Stimulated activated naive CD4-positive, alpha-beta T cell treated with Interleukin-2 at 50 U/mL for 16 hours (primary cell): ENCODE measurements around the gene SYK.

Experiments used
- DNase-seq: peaks from one replicate; lab custom pipeline; 2025; lab: John Stamatoyannopoulos, UW

SYK gene

DNA sequence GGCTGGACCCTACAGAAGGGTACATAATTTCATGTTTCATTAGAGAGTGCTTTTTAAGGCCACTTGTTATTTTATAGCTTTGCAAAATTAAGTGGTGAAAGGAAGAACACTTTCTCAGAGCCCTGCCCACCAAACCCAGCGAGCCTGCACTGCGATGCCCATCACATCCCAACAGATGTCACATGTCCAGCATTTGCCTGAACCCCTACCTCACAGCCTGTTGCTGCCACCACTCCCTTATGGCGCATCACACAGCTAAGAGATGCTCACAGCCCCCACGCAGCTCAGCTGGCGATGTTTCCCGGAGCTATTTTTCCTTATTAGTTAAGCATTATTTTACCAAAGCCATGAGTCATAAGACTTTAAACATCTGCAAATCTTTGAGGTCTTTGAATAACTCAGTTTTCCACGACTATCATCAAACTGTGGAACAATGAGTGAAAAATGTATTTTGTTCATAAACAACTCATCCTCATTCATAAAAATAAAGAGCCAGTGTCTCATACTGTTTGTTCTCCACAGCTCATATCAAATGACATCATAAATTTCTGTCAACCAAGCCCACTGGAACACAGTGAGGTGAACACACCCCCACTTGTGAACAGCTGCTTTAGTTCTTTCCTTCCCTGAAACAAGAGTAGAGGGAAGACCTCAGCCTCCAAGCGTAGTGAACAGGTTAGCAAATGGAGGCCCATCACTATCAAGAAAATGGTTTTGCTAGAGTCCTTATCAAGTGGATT lies 104.9 kb downstream of the SYK start:
- DNase-seq = no peak

GRCh38 chr9:90907056-90907445 lies 105.4 kb downstream of the SYK start:
- DNase-seq = no peak

- DNase-seq = no peak
These were observed 106.2 kb downstream of the SYK start for GRCh38 chr9:90907790-90908189.

GRCh38 chr9:90909225-90909624 lies 107.6 kb downstream of the SYK start:
- no peak for DNase-seq

GRCh38 chr9:90909747-90910283 lies 108.2 kb downstream of the SYK start:
- DNase-seq = no peak

DNA sequence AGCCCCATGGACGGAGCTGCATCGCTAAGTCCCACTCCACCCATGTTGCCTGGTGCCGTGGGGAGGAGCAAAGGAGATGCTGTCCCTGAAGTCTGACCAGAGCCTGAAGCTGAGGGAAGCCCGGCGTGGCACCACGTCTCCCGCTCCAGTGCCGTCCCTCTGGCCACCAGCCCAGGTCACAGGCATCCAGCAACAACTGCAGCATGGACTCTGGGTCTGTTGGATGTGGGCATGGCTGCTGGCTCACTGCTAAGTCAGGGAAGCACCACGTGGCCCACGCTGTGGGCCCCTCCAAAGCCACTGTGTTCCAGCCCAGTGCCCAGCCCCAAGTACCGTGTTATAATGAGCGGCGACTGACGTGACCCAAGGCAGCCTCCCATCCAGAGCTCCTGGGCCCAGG lies 112.6 kb downstream of the SYK start:
- no peak for DNase-seq

GRCh38 chr9:90914868-90915483 lies 113.4 kb downstream of the SYK start:
- peak; percentile 58 for DNase-seq

DNA sequence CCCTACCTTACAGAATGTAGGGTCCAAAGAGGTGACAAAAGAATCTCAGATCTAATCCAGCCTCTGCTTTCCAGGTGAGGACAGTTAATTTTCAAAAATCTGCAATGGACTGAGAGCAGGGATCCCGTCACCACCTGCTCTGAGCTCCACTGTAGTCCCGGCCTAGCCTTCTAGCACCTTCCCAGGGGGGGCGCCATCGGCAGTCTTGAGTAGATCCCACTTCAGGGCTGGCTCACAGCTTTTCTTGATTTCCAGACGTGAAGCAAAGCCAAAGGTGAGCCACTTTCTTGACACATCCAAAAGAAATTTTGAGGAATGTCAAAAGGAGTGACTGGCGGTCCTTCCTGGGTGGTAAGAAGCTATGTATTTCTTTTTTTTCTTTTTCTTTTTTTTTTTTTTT lies 114.1 kb downstream of the SYK start:
- DNase-seq = no peak

GRCh38 chr9:90916147-90916734 lies 114.6 kb downstream of the SYK start:
- DNase-seq = no peak

DNA sequence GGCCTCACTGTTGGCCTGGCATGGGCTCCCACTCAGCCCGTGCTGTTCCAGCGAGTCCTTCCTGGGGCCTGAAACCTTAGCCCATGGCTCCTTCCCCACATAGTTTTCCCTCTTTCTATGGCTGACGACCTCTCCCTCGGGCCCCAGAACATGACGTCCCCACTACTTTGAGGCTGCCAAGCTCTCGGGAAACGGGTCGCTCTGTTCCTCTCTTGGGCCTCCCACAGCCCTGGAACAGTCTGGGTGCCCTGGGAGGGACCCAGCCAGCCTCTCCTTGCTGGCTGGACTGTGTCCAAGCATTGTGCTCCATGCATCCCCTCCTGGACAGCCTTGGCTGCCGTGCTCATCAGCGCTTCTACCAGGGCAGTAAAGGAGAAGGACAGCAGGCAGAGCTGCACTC lies 118.3 kb downstream of the SYK start:
- DNase-seq = no peak

DNA sequence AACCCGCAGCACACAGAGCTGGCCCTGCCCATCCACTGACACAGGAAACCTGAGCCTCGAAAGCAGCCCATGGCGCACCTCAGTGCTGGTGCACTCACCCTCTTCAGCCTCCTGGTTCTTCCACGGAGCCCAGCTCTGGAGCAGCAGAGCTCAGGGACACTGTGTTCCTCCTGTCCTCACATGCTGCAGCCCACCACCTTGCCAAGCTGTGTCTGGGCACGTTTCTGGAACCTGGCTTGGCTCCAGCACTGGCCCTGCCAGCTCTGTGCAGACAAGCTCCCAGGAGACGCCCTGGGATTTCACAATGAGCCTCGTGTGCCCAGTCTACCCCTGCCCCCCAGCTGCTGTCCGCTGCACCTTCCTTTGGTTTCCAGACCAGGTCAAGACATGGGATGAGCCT lies 119.5 kb downstream of the SYK start:
- DNase-seq = no peak

DNA sequence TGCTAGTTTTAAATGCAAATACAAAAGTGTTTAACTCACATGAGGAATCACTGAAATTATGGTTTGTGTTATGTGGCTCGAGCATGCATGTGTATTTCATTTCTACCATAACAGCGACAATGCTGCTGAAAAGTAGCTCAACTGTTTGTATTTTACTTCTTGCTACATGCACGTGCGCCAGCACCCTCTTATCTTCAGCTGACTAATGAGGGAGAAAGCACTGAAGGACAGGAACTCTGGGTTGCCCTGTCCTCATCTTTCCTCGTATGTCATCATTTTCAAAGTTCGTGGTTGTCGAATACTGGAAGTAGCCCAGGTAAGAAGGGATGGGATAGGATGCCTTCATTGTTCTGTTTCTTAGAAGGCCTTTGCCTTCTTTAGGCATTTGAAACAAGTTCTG lies 120.3 kb downstream of the SYK start:
- no peak for DNase-seq

DNA sequence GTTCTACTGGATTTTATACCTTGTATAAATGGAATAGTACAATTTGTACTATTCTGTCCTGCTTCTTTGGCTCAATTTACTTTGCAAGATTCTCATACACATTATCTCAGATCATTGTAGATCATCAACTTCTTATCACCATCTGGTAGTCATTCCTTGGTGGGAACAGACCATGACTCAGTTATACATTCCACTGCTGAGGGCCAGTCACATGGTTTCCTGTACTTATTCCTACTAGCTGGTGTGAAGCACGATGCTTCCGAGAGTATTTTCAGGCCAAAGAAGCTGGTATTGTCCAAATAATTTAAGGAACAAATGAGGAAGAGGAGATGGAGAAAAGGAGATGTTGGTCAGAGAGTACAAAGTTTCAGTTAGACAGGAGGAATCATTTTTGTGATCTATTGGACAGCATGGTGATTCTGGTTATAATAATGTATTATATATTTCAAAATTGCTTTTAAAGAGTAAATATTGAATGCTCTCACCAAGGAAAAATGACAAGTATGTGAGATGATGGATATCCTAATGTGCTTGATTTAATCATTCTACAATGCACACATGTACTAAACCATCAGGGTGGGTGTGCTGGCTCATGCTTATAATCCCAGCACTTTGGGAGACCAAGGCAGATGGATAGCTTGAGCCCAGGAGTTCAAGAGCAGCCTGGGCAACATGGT lies 124.1 kb downstream of the SYK start:
- DNase-seq = no peak

DNA sequence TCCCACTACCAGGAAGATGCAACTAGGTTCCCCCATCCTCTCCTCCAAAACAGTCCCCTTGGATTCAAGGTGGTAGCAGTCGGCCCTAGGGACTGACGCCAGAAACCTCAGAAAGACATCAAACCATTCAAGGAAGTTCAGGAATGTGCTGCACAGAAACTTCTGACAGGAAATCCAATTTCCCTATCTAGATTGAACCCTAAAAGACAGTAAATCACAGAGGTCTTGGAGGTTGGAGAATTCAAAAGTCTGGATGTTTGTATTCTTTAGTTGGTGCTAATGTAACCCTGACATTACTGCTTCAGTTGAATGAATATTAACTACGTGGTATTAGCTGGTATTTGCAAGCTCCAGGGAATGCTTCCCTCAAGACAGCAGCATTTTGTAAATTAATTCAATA lies 125.3 kb downstream of the SYK start:
- no peak for DNase-seq

GRCh38 chr9:90927496-90927895 lies 125.9 kb downstream of the SYK start:
- DNase-seq = no peak

- no peak for DNase-seq
These were observed 128.0 kb downstream of the SYK start for GRCh38 chr9:90929626-90930025.

DNA sequence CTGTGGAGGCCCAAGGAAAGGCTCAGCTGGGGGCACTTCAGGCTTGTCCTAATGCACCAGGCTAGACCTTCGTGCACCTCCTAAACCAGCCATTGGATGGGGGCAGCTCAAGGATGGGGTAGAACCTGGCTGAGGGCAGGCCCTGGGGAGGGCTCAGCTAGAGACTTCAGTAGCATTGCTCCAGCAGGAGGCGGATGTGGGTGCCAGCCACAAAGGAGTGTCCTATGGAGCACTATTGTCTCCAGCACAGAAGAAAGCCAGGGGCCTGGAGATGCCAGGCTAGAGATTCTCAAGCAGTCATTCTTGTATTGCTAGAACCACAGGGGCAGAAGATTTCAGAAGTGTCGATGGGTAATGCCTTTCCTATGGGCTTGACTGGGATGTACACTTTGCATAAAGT lies 131.8 kb downstream of the SYK start:
- DNase-seq = no peak

- no peak for DNase-seq
These were observed 137.7 kb downstream of the SYK start for GRCh38 chr9:90939351-90939750.

DNA sequence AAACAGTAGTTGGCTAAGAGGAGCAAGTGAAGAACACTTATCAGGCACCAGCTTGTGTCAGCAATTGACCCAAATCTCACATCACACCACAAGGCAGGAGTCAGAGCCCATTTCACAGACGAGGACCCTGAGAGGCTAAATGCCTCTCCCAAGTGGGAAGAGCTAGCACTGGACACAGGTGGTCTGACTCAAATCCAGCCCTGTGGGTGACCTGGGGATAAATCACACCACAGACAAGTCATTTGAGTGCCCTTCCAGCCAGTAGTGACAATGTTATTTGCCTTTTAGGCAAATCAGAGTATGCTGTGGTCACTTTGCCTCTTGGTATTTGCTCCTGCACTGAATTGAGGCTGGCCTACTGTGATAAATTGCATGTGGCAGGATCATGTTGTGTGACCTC lies 138.7 kb downstream of the SYK start:
- no peak for DNase-seq

- DNase-seq = no peak
These were observed 140.0 kb downstream of the SYK start for GRCh38 chr9:90941661-90942060.

DNA sequence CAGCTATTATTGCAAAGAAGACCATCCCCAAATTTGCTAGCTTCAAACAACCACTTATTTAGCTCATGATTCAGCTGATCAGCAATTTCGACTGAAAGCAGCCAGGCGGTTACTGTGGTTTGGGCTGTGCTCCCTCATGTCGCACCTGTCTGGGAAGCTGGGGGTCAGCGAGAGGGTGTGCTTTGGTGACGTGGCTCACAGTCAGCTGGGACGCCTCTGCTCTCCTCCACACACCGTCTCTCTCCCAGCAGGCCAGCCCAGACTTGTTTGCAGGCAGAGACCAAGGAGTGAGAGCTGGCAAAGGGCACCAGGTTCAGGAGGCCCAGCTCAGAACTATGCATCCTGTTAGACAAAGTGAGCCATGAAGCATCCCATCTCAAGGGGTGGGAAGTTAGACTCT lies 140.9 kb downstream of the SYK start:
- DNase-seq = no peak

GRCh38 chr9:90943341-90943740 lies 141.7 kb downstream of the SYK start:
- DNase-seq = no peak

GRCh38 chr9:90945336-90945735 lies 143.7 kb downstream of the SYK start:
- DNase-seq = no peak
